H1 (cell line): ENCODE data around the gene UQCR10. TPM values are rescaled to one million over a fixed set of nuclear protein-coding genes. Genes with fewer than 3 reads are reported as not detected.
A peak's percentile ranks its signal among the peaks of the same experiment; 100 is the strongest.

Experiments used
- CTCF ChIA-PET: fragments of 300-600 bp; sonication (Branson Sonifier 250); formaldehyde crosslinking; loops from one replicate; lab custom pipeline; 2021; ENCODE audit not compliant: partially characterized antibody; lab: Charles Lee
- POLR2A ChIA-PET: fragments of 300-600 bp; sonication (Branson Sonifier 250); formaldehyde crosslinking; loops from one replicate; lab custom pipeline; 2021; ENCODE audit warnings: inconsistent platforms; ENCODE audit not compliant: partially characterized antibody; lab: Charles Lee
- DNase-seq, 2 experiments: peaks; one replicate each; pipeline versions ENCODE4 v3.0.0 to v3.0.0-alpha.2; 2010 to 2022; ENCODE audit warnings: low spot score in 2 of 2, low read depth in 1 of 2, mixed read lengths in 1 of 2
- FAIRE-seq: peaks from 2 replicates; lab custom pipeline; 2011; peaks lifted over from hg19 to GRCh38; lab: Jason Lieb, UNC
- H2AFZ ChIP-seq: 2 replicates; pipeline ENCODE4 v1.8.1; 2012; ENCODE audit warnings: low read length, inconsistent platforms
- H2AK5ac ChIP-seq: 2 replicates; pipeline ENCODE4 v1.6.1; 2013; ENCODE audit warnings: low read depth, low read length
- H2BK120ac ChIP-seq: replicated peaks from 2 replicates; pipeline ENCODE3; 2013; ENCODE audit warnings: low read depth, low read length, inconsistent platforms
- H2BK12ac ChIP-seq: 2 replicates; pipeline ENCODE4 v1.6.1; 2013; ENCODE audit warnings: low read depth, low read length
- H2BK15ac ChIP-seq: 2 replicates; pipeline ENCODE4 v1.6.1; 2013; ENCODE audit warnings: low read length
- H2BK20ac ChIP-seq: 2 replicates; pipeline ENCODE4 v1.6.1; 2013; ENCODE audit warnings: low read length
- H2BK5ac ChIP-seq: 2 replicates; pipeline ENCODE4 v1.6.1; 2013; ENCODE audit warnings: low read depth, low read length
- H3K14ac ChIP-seq: 2 replicates; pipeline ENCODE4 v1.6.1; 2013; ENCODE audit warnings: inconsistent platforms; ENCODE audit not compliant: insufficient read length
- H3K18ac ChIP-seq: 2 replicates; pipeline ENCODE4 v1.6.1; 2013; ENCODE audit warnings: low read length; ENCODE audit errors: extremely low read depth
- H3K23ac ChIP-seq: 2 replicates; pipeline ENCODE4 v1.6.1; 2013; ENCODE audit warnings: inconsistent platforms; ENCODE audit not compliant: insufficient read length
- H3K23me2 ChIP-seq: 2 replicates; pipeline ENCODE4 v1.6.1; 2013; ENCODE audit warnings: low read depth, low read length
- H3K27ac ChIP-seq: 2 replicates; pipeline ENCODE4 v1.6.1; 2011; ENCODE audit warnings: low read depth, low read length, inconsistent platforms
- H3K27me3 ChIP-seq, 4 experiments: replicated peaks in 1 of 4; 1 replicate in 1 of 4; 2 replicates in 3 of 4; pipeline versions ENCODE4 v1.6.1 to v1.8.1; 2011 to 2013; ENCODE audit warnings: low read length in 3 of 4, mild to moderate bottlenecking in 3 of 4, inconsistent platforms in 2 of 4, mixed read lengths in 2 of 4, moderate library complexity in 1 of 4; ENCODE audit not compliant: control insufficient read depth in 3 of 4, insufficient read depth in 3 of 4; ENCODE audit errors: extremely low read depth in 1 of 4
- H3K36me3 ChIP-seq, 4 experiments: 2 replicates each; pipeline versions ENCODE4 v1.6.1 to v1.8.1; 2011 to 2013; ENCODE audit warnings: mild to moderate bottlenecking in 4 of 4, low read length in 3 of 4, moderate library complexity in 2 of 4, control low read depth in 1 of 4, inconsistent platforms in 1 of 4; ENCODE audit not compliant: insufficient read depth in 4 of 4, control insufficient read depth in 2 of 4
- H3K4ac ChIP-seq: replicated peaks from 2 replicates; pipeline ENCODE3; 2013; ENCODE audit warnings: low read length, low read depth, mixed read lengths, inconsistent platforms; ENCODE audit not compliant: insufficient read length
- H3K4me1 ChIP-seq, 4 experiments: replicated peaks in 1 of 4; 1 replicate in 1 of 4; 2 replicates in 3 of 4; pipeline versions ENCODE4 v1.6.1 to v1.8.1; 2011 to 2013; ENCODE audit warnings: low read length in 3 of 4, inconsistent platforms in 2 of 4, mixed read lengths in 1 of 4; ENCODE audit not compliant: insufficient read depth in 4 of 4, control insufficient read depth in 3 of 4
- H3K4me2 ChIP-seq, 2 experiments: 2 replicates each; pipeline versions ENCODE4 v1.6.1 to v1.8.1; 2011 to 2013; ENCODE audit warnings: low read depth in 2 of 2, low read length in 2 of 2, control low read depth in 1 of 2, inconsistent platforms in 1 of 2, mild to moderate bottlenecking in 1 of 2; ENCODE audit not compliant: insufficient read depth in 1 of 2
- H3K4me3 ChIP-seq, 4 experiments: fragments of 200-600, 300-600 bp in 1 of 4; sonication (generic), shearing (Covaris generic), sonication (Bioruptor Twin) in 1 of 4; 2 replicates each; pipeline versions ENCODE4 v1.5.1 to v1.8.1; 2011 to 2016; ENCODE audit warnings: low read length in 4 of 4, low read depth in 3 of 4, control low read depth in 2 of 4, inconsistent platforms in 2 of 4, mild to moderate bottlenecking in 2 of 4, mixed read lengths in 1 of 4, moderate library complexity in 1 of 4; ENCODE audit not compliant: insufficient read depth in 2 of 4; ENCODE audit errors: extremely low read depth in 1 of 4
- H3K56ac ChIP-seq: replicated peaks from 2 replicates; pipeline ENCODE3; 2013; ENCODE audit warnings: low read depth, mild to moderate bottlenecking, mixed read lengths, low read length, inconsistent platforms; ENCODE audit not compliant: insufficient read length
- H3K79me1 ChIP-seq: 2 replicates; pipeline ENCODE4 v1.6.1; 2013; ENCODE audit warnings: low read depth, low read length, control low read depth
- H3K79me2 ChIP-seq, 2 experiments: 2 replicates each; pipeline versions ENCODE4 v1.6.1 to v1.8.1; 2012 to 2013; ENCODE audit warnings: low read length in 2 of 2, mild to moderate bottlenecking in 2 of 2, inconsistent platforms in 1 of 2; ENCODE audit not compliant: insufficient read depth in 2 of 2, control insufficient read depth in 1 of 2
- H3K9ac ChIP-seq, 4 experiments: replicated peaks in 1 of 4; 1 replicate in 1 of 4; 2 replicates in 3 of 4; pipeline versions ENCODE4 v1.6.1 to v1.8.1; 2011 to 2013; ENCODE audit warnings: low read depth in 3 of 4, low read length in 3 of 4, control low read depth in 2 of 4, mild to moderate bottlenecking in 2 of 4, moderate library complexity in 2 of 4, inconsistent platforms in 1 of 4; ENCODE audit errors: extremely low read depth in 1 of 4
- H3K9me3 ChIP-seq, 2 experiments: 2 replicates each; pipeline versions ENCODE4 v1.6.1 to v1.8.1; 2012 to 2013; ENCODE audit warnings: mild to moderate bottlenecking in 2 of 2, moderate library complexity in 2 of 2, control low read depth in 1 of 2, inconsistent platforms in 1 of 2, low read depth in 1 of 2, low read length in 1 of 2, mixed read lengths in 1 of 2; ENCODE audit not compliant: insufficient read depth in 2 of 2
- H4K20me1 ChIP-seq, 2 experiments: replicated peaks in 1 of 2; 2 replicates each; pipeline versions ENCODE3 to v1.8.1; 2011 to 2013; ENCODE audit warnings: inconsistent platforms in 2 of 2, low read length in 2 of 2, mild to moderate bottlenecking in 1 of 2; ENCODE audit not compliant: insufficient read depth in 2 of 2, control insufficient read depth in 1 of 2
- H4K5ac ChIP-seq: 2 replicates; pipeline ENCODE4 v1.6.1; 2013; ENCODE audit warnings: low read length, low read depth, mixed read lengths, inconsistent platforms; ENCODE audit not compliant: insufficient read length
- H4K8ac ChIP-seq: 2 replicates; pipeline ENCODE4 v1.8.0; 2013; ENCODE audit warnings: mild to moderate bottlenecking, moderate library complexity, low read length, inconsistent platforms; ENCODE audit not compliant: insufficient read depth; ENCODE audit errors: extremely low read depth
- H4K91ac ChIP-seq: replicated peaks from 2 replicates; pipeline ENCODE3; 2013; ENCODE audit warnings: low read length, mixed read lengths, inconsistent platforms; ENCODE audit not compliant: insufficient read length
- CTBP2 ChIP-seq: IDR thresholded peaks from 2 replicates; pipeline ENCODE4 v1.7.0; 2011; ENCODE audit warnings: borderline replicate concordance, mild to moderate bottlenecking, moderate library complexity, mixed read lengths, low read length; ENCODE audit not compliant: insufficient read depth, insufficient read length
- FOSL1 ChIP-seq: IDR thresholded peaks from 2 replicates; pipeline ENCODE4 v1.6.1; 2011; ENCODE audit warnings: mild to moderate bottlenecking, low read depth, low read length, moderate library complexity; ENCODE audit not compliant: insufficient read depth
- NRF1 ChIP-seq: IDR thresholded peaks from 2 replicates; pipeline ENCODE4 v1.6.1; 2011; ENCODE audit warnings: mild to moderate bottlenecking, low read depth, low read length, improper control_type of control experiment
- PHF8 ChIP-seq: fragments of 200-600 bp; sonication (generic); conservative IDR thresholded peaks from 2 replicates; pipeline ENCODE4 v1.7.1; 2012; ENCODE audit warnings: low read depth, mild to moderate bottlenecking, inconsistent platforms, low read length, moderate library complexity
- SIX5 ChIP-seq: IDR thresholded peaks from 2 replicates; pipeline ENCODE4 v1.6.1; 2011; ENCODE audit warnings: mild to moderate bottlenecking, low read depth, low read length
- WGBS, 2 experiments: shearing (Covaris generic) in 1 of 2; methylation state at CpG; one replicate each; pipeline versions ENCODE4 v1.1.6 to v1.1.7; 2013 to 2015; ENCODE audit warnings: low lambda C conversion rate in 2 of 2, mixed read lengths in 2 of 2, inconsistent platforms in 1 of 2, low coverage in 1 of 2, missing lambda C conversion rate in 1 of 2; ENCODE audit not compliant: insufficient replicate concordance in 2 of 2, insufficient coverage in 1 of 2, insufficient read length in 1 of 2; ENCODE audit errors: extremely low coverage in 1 of 2, missing lambda C conversion rate in 1 of 2; 5-methylcytosine and 5-hydroxymethylcytosine counted together
- polyA plus RNA-seq, 7 experiments: library from polyadenylated mRNA; depleted of rRNA in 3 of 7; stranded (reverse) in 5 of 7; unstranded in 2 of 7; fragments of >200 nt in 5 of 7; fragments of 200-250 nt in 2 of 7; gene quantifications; 1 replicate in 5 of 7; 2 replicates in 1 of 7; 4 replicates in 1 of 7; pipeline versions ENCODE4 v1.2.1 to v1.2.3, GENCODE V29; 2011 to 2013; ENCODE audit warnings: missing spikeins in 2 of 7, mixed read lengths in 2 of 7
- total RNA-seq: library from RNA; stranded (reverse); fragmentation: NEBNext Ultra II Directional; extraction: Animal tissue kit (Norgen Biotek cat#: 25700); gene quantifications from 2 replicates; pipeline ENCODE4 v1.2.1, GENCODE V29; 2021

Gene UQCR10
- total and polyA plus RNA-seq, 2 of the 8 experiments (the other 6 are each of a cell fraction or from before 2014, with no cell fraction given), result 102 to 260 TPM

GRCh38 chr22:29722587-29722986, 44.6 kb upstream of the UQCR10 start:
- H3K4me1 ChIP-seq, result peaks cover 0 to 20% (median 7%) of the 10 kb centered on the region in 4 experiments; a peak in 6 of 7 replicates
- 96% methylated on average over 16 of the region's 16 CpGs; no CpG with 5 or more reads in 1 of the 2 experiments for WGBS, 2 experiments
- no peak overlapping the region for H2BK120ac ChIP-seq
- H3K4me3 ChIP-seq, result no peak overlapping the region
- no peak overlapping the region for H2BK12ac ChIP-seq
- no peak overlapping the region for H2AK5ac ChIP-seq
- no peaks in the 10 kb centered on the region for H3K79me2 ChIP-seq
- FAIRE-seq (no peak), DNase-seq (no peak)
- no peak overlapping the region for H3K4ac ChIP-seq
- peaks cover 5% of the 10 kb centered on the region; the same call in 1 of the 2 replicates for H3K23me2 ChIP-seq
- H3K18ac ChIP-seq, result peak overlapping the region; percentile 19
- TF ChIP-seq CTBP2 (no peak), NRF1 (no peak), SIX5 (no peak), PHF8 (no peak), FOSL1 (no peak)
- H3K79me1 ChIP-seq, result no peaks in the 10 kb centered on the region
- no peak overlapping the region for H3K4me2 ChIP-seq
- CTCF ChIA-PET, result interaction anchor here (0.6 to 2.4 kb wide), 9 partner anchors 10 to 97 kb away, joined by 3 to 12 read pairs (median 4); no protein-coding TSS in a partner anchor
- H3K27me3 ChIP-seq, result peaks cover 21 to 45% (median 35%) of the 10 kb centered on the region in 4 experiments
- POLR2A ChIA-PET, result no interaction called here
- no peak overlapping the region for H2BK5ac ChIP-seq
- no peak overlapping the region for H4K91ac ChIP-seq
- no peak overlapping the region for H4K5ac ChIP-seq
- no peak overlapping the region for H4K8ac ChIP-seq
- peaks cover 1 to 3% of the 10 kb centered on the region in 2 experiments for H4K20me1 ChIP-seq
- no peak overlapping the region for H2BK20ac ChIP-seq
- H3K36me3 ChIP-seq, result no peaks in the 10 kb centered on the region
- H3K23ac ChIP-seq, result no peak overlapping the region
- no peak overlapping the region for H3K9ac ChIP-seq
- H3K9me3 ChIP-seq, result no peaks in the 10 kb centered on the region
- H3K56ac ChIP-seq, result no peak overlapping the region
- H3K27ac ChIP-seq, result no peak overlapping the region
- no peak overlapping the region for H2BK15ac ChIP-seq
- no peak overlapping the region for H2AFZ ChIP-seq
- H3K14ac ChIP-seq, result no peak overlapping the region
